ENCODE results near the gene COL11A1.

DNA sequence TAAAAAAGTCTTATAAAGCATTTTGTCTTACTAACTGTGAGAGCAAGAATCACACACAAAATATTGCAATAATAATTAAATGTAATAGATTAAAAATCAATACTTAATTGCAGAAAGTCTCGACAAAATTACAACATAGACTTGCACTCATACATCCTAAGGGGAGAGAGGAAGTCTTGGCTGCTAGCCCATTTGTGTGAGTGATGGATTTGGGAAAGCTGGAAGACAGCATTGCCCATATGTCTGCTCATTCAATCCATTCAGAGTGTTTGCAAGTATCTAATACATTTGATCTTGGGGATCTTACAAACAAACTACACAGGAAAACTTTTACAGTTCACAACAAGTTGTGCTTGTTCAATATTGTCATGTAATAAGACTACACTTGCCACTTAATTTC, 140.5 kb downstream of the COL11A1 start:
- no peak for TF ChIP-seq EZH2 (IDR thresholded peaks at IDR 0.05; ENCODE audit: low read depth)
- TF ChIP-seq, protein P1, sequence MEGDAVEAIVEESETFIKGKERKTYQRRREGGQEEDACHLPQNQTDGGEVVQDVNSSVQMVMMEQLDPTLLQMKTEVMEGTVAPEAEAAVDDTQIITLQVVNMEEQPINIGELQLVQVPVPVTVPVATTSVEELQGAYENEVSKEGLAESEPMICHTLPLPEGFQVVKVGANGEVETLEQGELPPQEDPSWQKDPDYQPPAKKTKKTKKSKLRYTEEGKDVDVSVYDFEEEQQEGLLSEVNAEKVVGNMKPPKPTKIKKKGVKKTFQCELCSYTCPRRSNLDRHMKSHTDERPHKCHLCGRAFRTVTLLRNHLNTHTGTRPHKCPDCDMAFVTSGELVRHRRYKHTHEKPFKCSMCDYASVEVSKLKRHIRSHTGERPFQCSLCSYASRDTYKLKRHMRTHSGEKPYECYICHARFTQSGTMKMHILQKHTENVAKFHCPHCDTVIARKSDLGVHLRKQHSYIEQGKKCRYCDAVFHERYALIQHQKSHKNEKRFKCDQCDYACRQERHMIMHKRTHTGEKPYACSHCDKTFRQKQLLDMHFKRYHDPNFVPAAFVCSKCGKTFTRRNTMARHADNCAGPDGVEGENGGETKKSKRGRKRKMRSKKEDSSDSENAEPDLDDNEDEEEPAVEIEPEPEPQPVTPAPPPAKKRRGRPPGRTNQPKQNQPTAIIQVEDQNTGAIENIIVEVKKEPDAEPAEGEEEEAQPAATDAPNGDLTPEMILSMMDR (conservative IDR thresholded peaks at IDR 0.05): no peak

Data from PC-9 (cell line).